A549 (cell line): ENCODE results near the gene RHBDF2. TPM values are rescaled to one million over a fixed set of nuclear protein-coding genes. Genes with fewer than 3 reads are reported as not detected.

Source experiments
- ATAC-seq, 2 experiments: fragments of 200-7000 bp in 1 of 2; fragments of >200 bp in 1 of 2; cut with Nextera tagmentation in 1 of 2; cut with Tn5 transposase in 1 of 2; 3 replicates each; pipeline versions ENCODE4 v1.8.0 to v1.9.1; 2018 to 2020; ENCODE audit warnings: mild to moderate bottlenecking in 1 of 2, moderate library complexity in 1 of 2
- CTCF ChIA-PET: fragments of 300-600 bp; sonication (Branson Sonifier 250); formaldehyde crosslinking; extraction: SDS; loops from one replicate; lab custom pipeline; 2021; ENCODE audit warnings: antibody characterized with exemption, inconsistent platforms; lab: Yijun Ruan, JAX
- POLR2A ChIA-PET: fragments of 350-600 bp; formaldehyde crosslinking; extraction: SDS; loops from one replicate; lab custom pipeline; 2021; ENCODE audit warnings: antibody characterized with exemption, inconsistent platforms; lab: Yijun Ruan, JAX
- DNase-seq, 2 experiments: peaks; one replicate each; pipeline versions ENCODE4 v3.0.0 to v3.0.0-alpha.2; 2011 to 2016; ENCODE audit warnings: low read depth in 1 of 2, low spot score in 1 of 2
- FAIRE-seq: peaks from 2 replicates; lab custom pipeline; 2011; peaks lifted over from hg19 to GRCh38; lab: Jason Lieb, UNC
- H3K27ac ChIP-seq, 2 experiments: fragments of >200 bp; sonication (Bioruptor Twin); formaldehyde crosslinking; 3 replicates each; pipeline ENCODE4 v1.5.1; 2016 to 2017
- H3K4me1 ChIP-seq: fragments of >200 bp; sonication (Bioruptor Twin); formaldehyde crosslinking; 3 replicates; pipeline ENCODE4 v1.6.1; 2016
- H3K4me2 ChIP-seq: fragments of >200 bp; sonication (Bioruptor Twin); formaldehyde crosslinking; 3 replicates; pipeline ENCODE4 v1.6.1; 2016
- H3K4me3 ChIP-seq: fragments of >200 bp; sonication (Bioruptor Twin); formaldehyde crosslinking; 3 replicates; pipeline ENCODE4 v1.5.1; 2016
- H3K9me3 ChIP-seq: fragments of >200 bp; sonication (Bioruptor Twin); formaldehyde crosslinking; 3 replicates; pipeline ENCODE4 v1.6.1; 2016
- CHD2 ChIP-seq: fragments of 150-350 bp; IDR thresholded peaks from 2 replicates; pipeline ENCODE4 v1.6.1; 2014; ENCODE audit warnings: low read length; ENCODE audit not compliant: partially characterized antibody
- CTCF ChIP-seq: fragments of >200 bp; sonication (Bioruptor Twin); formaldehyde crosslinking; IDR thresholded peaks from 3 replicates; pipeline ENCODE4 v1.5.1; 2016
- EHF ChIP-seq: fragments of 250-450 bp; sonication (Bioruptor Pico); IDR thresholded peaks from 2 replicates; pipeline ENCODE4 v1.5.0; 2020; ENCODE audit warnings: mild to moderate bottlenecking
- ESRRA ChIP-seq: fragments of 150-350 bp; IDR thresholded peaks from 2 replicates; pipeline ENCODE4 v1.6.1; 2014; ENCODE audit warnings: mild to moderate bottlenecking, low read length, borderline replicate concordance
- FOSB ChIP-seq: fragments of 250-450 bp; sonication (Bioruptor Pico); IDR thresholded peaks from 2 replicates; pipeline ENCODE4 v1.5.0; 2020; ENCODE audit warnings: mild to moderate bottlenecking, moderate library complexity
- FOXS1 ChIP-seq: fragments of 250-450 bp; sonication (Bioruptor Pico); IDR thresholded peaks from 2 replicates; pipeline ENCODE4 v1.5.0; 2020; ENCODE audit warnings: mild to moderate bottlenecking, moderate library complexity
- GATA3 ChIP-seq: IDR thresholded peaks from 2 replicates; pipeline ENCODE4 v1.6.1; 2012; ENCODE audit warnings: borderline replicate concordance
- HEYL ChIP-seq: fragments of 250-450 bp; sonication (Bioruptor Pico); IDR thresholded peaks from 2 replicates; pipeline ENCODE4 v1.8.0; 2021; ENCODE audit warnings: mild to moderate bottlenecking, moderate library complexity
- HOXB13 ChIP-seq: fragments of 250-450 bp; sonication (Bioruptor Pico); IDR thresholded peaks from 2 replicates; pipeline ENCODE4 v1.5.0; 2020; ENCODE audit warnings: low read depth, mild to moderate bottlenecking, moderate library complexity
- HOXB5 ChIP-seq: fragments of 250-450 bp; sonication (Bioruptor Pico); IDR thresholded peaks from 2 replicates; pipeline ENCODE4 v1.5.0; 2020; ENCODE audit warnings: mild to moderate bottlenecking, moderate library complexity
- JUNB ChIP-seq: fragments of >200 bp; sonication (Bioruptor Twin); formaldehyde crosslinking; IDR thresholded peaks from 2 replicates; pipeline ENCODE4 v1.6.1; 2016
- KDM5A ChIP-seq: fragments of 200-600 bp; sonication (generic); IDR thresholded peaks from 2 replicates; pipeline ENCODE4 v1.6.1; 2016; ENCODE audit warnings: antibody characterized with exemption, mild to moderate bottlenecking
- MAFK ChIP-seq: fragments of 450-650 bp; IDR thresholded peaks from 2 replicates; pipeline ENCODE4 v1.6.1; 2014; ENCODE audit not compliant: partially characterized antibody
- MAZ ChIP-seq: fragments of 150-350 bp; IDR thresholded peaks from 2 replicates; pipeline ENCODE4 v1.6.1; 2014; ENCODE audit warnings: antibody characterized with exemption, low read depth, low read length, borderline replicate concordance
- MYC ChIP-seq: IDR thresholded peaks from 2 replicates; pipeline ENCODE4 v1.6.1; 2012; ENCODE audit warnings: mild to moderate bottlenecking, inconsistent platforms, low read length, improper control_type of control experiment, borderline replicate concordance
- NFE2L2 ChIP-seq: fragments of 150-350 bp; conservative IDR thresholded peaks from 2 replicates; pipeline ENCODE4 v1.6.1; 2014; ENCODE audit warnings: low read length
- NPAS2 ChIP-seq: fragments of 250-450 bp; sonication (Bioruptor Pico); IDR thresholded peaks from 2 replicates; pipeline ENCODE4 v1.8.0; 2022; ENCODE audit warnings: mild to moderate bottlenecking, moderate library complexity, borderline replicate concordance
- POLR2AphosphoS2 ChIP-seq: conservative IDR thresholded peaks from 2 replicates; pipeline ENCODE4 v1.6.1; 2012; ENCODE audit warnings: low read length, improper control_type of control experiment, inconsistent platforms
- RARB ChIP-seq: fragments of 250-450 bp; sonication (Bioruptor Pico); IDR thresholded peaks from 2 replicates; pipeline ENCODE4 v1.8.0; 2021; ENCODE audit warnings: mild to moderate bottlenecking, moderate library complexity
- RCOR1 ChIP-seq: fragments of 150-350 bp; IDR thresholded peaks from 2 replicates; pipeline ENCODE4 v1.6.1; 2014; ENCODE audit warnings: antibody characterized with exemption, low read length, low read depth
- RNF2 ChIP-seq: fragments of 200-600 bp; sonication (generic); IDR thresholded peaks from 2 replicates; pipeline ENCODE4 v1.6.1; 2016; ENCODE audit warnings: low read depth, mild to moderate bottlenecking, antibody characterized with exemption, moderate library complexity, borderline replicate concordance
- SMC3 ChIP-seq: fragments of >200 bp; sonication (Bioruptor Twin); formaldehyde crosslinking; IDR thresholded peaks from 3 replicates; pipeline ENCODE4 v1.6.1; 2018; ENCODE audit warnings: inconsistent platforms
- USF2 ChIP-seq: fragments of 450-650 bp; IDR thresholded peaks from 2 replicates; pipeline ENCODE4 v1.6.1; 2014; ENCODE audit warnings: antibody characterized with exemption
- WGBS: methylation state at CpG from one replicate; pipeline ENCODE4 v1.1.6; 2017; ENCODE audit errors: missing lambda C conversion rate; 5-methylcytosine and 5-hydroxymethylcytosine counted together
- polyA plus RNA-seq, 4 experiments: library from polyadenylated mRNA; depleted of rRNA in 3 of 4; stranded (reverse); fragments of >200 nt; fragmentation: RNase III in 1 of 4; extraction: RNeasy Plus Mini Kit Qiagen cat#74134 plus additional on column Dnase treatment in 1 of 4; gene quantifications; 2 replicates in 3 of 4; 3 replicates in 1 of 4; pipeline ENCODE4 v1.2.3, GENCODE V29; 2011 to 2017

The RHBDF2 gene
- polyA plus RNA-seq, 2 of the 4 experiments (the other 2 are of a cell fraction) = 14.0 to 42.9 TPM

- peak overlapping the region in 1 of 2 experiments; percentile 68; a peak in 3 of 6 replicates for H3K27ac ChIP-seq
- ChIA-PET CTCF (interaction anchor here (0.5 to 17.7 kb wide), 15 partner anchors 8 to 182 kb away, joined by 3 to 362 read pairs (median 3); partner anchors contain the start of gene ST6GALNAC2), POLR2A (interaction anchor here (2.2 kb wide), 1 partner anchor 21 kb away, joined by 8 read pairs; no protein-coding TSS in a partner anchor)
- peaks cover 13% of the 10 kb centered on the region for H3K4me1 ChIP-seq
- no peak for ATAC-seq
- H3K9me3 ChIP-seq = no peaks in the 10 kb centered on the region
- peak overlapping the region; percentile 92 for H3K4me2 ChIP-seq
- TF ChIP-seq ESRRA (no peak), HOXB5 (CRISPR knock-in tag) (no peak), FOSB (CRISPR knock-in tag) (no peak), EHF (CRISPR knock-in tag) (no peak)
- H3K4me3 ChIP-seq = peak overlapping the region; percentile 44; the same call in 1 of the 3 replicates
- 90% methylated on average over 25 of the region's 25 CpGs for WGBS
- FAIRE-seq = no peak
- DNase-seq = no peak
Observed at GRCh38 chr17:76536511-76537287, 35.5 kb upstream of the RHBDF2 start.

- H3K9me3 ChIP-seq = no peaks in the 10 kb centered on the region
- H3K4me3 ChIP-seq = no peak overlapping the region
- DNase-seq = no peak
- H3K4me1 ChIP-seq = peaks cover 8% of the 10 kb centered on the region
- no peak for FAIRE-seq
- TF ChIP-seq USF2 = no peak
- TF ChIP-seq MYC = no peak
- no peak for TF ChIP-seq RARB
- TF ChIP-seq MAFK = no peak
- no peak for TF ChIP-seq GATA3
- no peak for TF ChIP-seq NPAS2 (CRISPR knock-in tag)
- no peak for TF ChIP-seq NFE2L2
- TF ChIP-seq MAZ = no peak
- no peak for TF ChIP-seq SMC3
- no peak for TF ChIP-seq FOXS1 (CRISPR knock-in tag)
- no peak for TF ChIP-seq EHF (CRISPR knock-in tag)
- no peak for TF ChIP-seq RCOR1
- no peak for TF ChIP-seq JUNB
- no peak for TF ChIP-seq CHD2
- TF ChIP-seq RNF2 = no peak
- no peak for TF ChIP-seq POLR2AphosphoS2
- TF ChIP-seq KDM5A = no peak
- TF ChIP-seq CTCF = no peak
- TF ChIP-seq HEYL = no peak
- no peak for TF ChIP-seq HOXB13 (CRISPR knock-in tag)
- no peak overlapping the region for H3K27ac ChIP-seq
- ATAC-seq = no peak
- H3K4me2 ChIP-seq = no peak overlapping the region
- CTCF ChIA-PET = interaction anchor here (0.6 to 17.7 kb wide), 11 partner anchors 9 to 183 kb away, joined by 3 to 362 read pairs (median 5); partner anchors contain the start of gene ST6GALNAC2
- POLR2A ChIA-PET = interaction anchor here (2.2 kb wide), 1 partner anchor 22 kb away, joined by 8 read pairs; no protein-coding TSS in a partner anchor
- 86% methylated on average over 19 of the region's 19 CpGs for WGBS
Observed at GRCh38 chr17:76535788-76536510, 34.7 kb upstream of the RHBDF2 start.
